IPS-NIHi7 (cell line): ENCODE measurements around the gene FADS6.
"Not testable (repeated sequence)": the region's sequence is repeated elsewhere in the genome, so short reads cannot be mapped to it uniquely, and the experiment has no call there.

Experiments used
- DNase-seq: peaks from one replicate; pipeline ENCODE4 v3.0.0; 2012; ENCODE audit warnings: mixed read lengths; ENCODE audit errors: extremely low spot score

The FADS6 gene

DNA sequence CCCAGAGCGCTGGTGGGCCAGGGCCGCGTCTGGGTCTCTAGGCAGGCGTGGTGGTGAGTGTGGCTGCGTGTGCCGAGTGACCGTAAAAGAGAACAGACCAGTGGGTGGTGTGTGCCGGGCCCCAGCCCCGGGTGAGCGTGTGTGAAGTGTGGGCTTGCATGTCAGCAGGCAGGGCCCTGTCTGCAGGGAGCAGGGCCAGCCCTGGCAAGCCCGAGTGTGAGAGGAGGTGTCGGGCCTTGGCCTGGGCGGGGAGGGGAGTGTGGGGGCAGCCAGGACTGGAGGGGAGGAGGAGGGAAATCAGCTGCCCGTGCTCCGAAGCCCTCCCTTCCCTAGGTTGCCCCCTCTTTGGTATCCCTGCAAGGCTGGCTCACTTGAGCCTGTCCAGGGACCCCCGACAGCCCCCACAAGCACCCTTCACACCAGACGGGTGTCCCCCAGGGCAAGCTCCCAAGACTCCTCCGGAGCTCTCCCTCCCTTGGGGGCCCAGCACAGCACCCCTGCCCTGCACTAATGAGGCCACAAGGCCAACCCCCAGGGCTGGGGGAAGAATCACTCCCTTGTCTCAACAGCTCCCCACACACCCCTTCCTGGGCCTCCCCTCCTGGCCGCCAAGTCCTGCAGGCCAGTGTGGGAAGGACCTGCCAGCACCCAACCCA is 27.7 kb upstream of the FADS6 start:
- DNase-seq, result no peak

DNA sequence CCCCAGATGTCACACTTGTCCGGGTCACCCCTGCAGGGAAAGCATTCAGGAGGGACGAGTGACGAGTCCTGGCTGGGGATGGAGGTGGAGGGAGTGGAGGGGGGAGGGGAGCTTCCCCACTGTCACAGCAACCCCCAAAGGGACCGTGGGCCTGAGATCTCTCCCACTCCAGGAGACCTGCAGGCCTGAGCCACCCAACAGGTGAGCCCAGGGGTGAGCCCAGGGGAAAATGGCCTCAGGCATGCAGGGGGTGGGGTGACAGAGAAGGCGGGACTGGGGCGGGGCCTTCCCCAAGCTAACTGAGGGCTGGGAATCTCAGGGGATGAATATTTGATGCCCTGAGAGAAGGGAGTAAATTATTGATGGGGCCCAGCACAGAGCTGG is 27.2 kb upstream of the FADS6 start:
- peak; percentile 58 for DNase-seq

DNA sequence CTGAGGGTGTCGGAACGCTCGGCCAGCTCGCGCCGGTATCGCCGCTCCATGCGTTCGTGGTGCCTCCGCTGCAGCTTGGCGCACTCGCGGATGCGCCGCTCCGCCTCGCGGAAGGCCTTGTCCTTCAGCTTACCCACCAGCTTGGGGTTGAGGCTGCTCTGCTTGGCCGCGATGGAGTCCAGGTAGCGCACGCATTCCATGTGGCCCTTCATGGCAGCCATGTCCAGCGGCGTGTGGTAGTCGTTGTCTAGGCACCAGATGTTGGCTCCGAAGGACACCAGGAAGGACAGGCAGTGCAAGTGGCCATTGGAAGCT is 26.8 kb upstream of the FADS6 start:
- DNase-seq, result no peak

DNA sequence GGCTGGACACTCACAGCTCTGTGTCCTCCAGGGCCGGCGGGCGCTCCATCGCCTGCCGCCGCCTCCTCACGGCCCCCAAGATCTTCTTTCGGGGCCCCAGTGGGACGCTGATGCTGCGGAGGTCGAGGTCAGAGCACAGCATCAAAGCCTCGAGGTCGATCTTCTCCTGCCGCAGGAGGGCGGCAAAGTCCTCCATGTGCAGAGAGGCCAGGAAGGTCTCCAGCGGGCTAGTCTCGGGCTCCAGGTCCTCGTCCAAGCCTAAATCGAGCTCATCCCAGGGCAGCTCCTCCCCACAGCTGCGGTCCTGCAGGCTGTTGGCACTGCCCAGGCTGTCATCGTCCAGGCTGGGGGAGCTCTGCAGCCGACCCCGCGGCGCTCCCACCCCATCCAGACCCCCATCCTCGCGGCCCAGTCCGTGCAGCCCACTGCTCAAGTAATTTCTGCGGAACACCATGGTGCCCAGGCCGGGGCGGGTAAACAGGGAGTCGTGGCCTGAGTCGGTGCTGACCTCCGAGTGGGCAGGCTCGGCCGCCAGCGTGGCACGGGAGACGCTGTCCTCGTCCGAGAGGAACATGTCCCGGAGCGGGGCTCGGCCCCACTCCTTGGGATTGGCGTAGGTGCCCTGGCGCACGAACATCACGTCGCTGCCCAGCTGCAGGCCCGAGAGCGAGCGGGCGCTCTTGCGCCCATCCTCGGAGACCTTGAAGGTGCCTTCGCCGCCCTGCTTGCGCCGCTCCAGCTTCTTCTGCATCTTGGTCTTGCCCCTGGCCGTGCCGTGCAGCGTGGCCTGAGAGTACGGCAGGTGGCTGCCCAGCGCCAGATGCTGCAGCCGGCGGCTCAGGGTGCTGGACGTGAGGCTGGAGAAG is 26.2 kb upstream of the FADS6 start:
- peak; percentile 76 for DNase-seq

DNA sequence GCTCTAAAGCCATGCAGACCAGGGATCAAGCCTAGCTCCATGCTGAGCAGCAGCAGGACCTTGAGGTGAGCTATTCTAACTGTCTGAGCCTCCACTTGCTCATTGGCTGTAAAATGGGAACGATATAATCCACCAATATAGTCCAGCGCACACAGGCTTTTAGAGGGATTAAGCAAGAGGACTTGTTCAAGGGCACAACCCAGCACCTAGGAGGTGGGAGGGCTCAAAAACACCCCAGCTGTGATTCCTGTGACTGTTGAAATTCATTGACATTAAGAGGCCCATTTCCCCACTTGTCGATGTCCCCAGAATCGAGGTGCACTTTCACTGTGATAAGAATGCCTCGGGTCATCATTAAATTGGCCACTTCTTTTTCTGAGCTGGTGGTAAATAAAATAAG is 25.5 kb upstream of the FADS6 start:
- no peak for DNase-seq

DNA sequence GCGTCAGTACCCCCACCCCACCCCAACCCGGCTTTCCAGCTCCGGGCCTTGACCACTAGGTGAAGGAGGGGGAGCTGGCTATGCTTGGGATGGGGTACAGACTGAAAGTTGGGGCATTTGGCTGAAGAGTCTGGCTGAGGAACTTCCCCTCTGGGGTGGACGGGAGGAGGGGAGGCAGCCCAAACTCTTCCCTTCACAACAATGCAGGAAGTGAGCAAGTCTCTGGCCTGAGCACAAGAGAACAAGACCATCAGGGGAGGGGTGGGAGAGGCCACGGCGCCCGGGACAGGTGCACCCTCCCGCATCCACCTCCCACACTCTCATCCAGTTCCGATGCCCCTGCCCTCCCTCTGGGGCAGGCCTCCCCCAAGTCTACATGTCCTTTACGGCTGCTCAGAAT is 24.0 kb upstream of the FADS6 start:
- DNase-seq, result no peak

DNA sequence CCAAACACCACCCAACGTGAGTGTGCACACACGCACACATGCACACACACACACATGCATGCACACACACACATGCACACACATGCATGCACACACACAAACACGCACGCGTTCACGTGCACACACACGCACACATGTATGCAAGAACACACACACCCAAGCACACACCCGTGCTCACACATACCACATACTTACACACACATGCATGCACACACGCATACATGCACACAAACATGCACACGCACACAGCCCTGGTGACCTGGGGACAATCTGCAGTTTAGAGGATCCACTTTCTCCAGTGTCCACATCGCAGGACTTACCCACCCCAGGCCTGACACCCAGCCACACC is 23.4 kb upstream of the FADS6 start:
- DNase-seq, result no peak

DNA sequence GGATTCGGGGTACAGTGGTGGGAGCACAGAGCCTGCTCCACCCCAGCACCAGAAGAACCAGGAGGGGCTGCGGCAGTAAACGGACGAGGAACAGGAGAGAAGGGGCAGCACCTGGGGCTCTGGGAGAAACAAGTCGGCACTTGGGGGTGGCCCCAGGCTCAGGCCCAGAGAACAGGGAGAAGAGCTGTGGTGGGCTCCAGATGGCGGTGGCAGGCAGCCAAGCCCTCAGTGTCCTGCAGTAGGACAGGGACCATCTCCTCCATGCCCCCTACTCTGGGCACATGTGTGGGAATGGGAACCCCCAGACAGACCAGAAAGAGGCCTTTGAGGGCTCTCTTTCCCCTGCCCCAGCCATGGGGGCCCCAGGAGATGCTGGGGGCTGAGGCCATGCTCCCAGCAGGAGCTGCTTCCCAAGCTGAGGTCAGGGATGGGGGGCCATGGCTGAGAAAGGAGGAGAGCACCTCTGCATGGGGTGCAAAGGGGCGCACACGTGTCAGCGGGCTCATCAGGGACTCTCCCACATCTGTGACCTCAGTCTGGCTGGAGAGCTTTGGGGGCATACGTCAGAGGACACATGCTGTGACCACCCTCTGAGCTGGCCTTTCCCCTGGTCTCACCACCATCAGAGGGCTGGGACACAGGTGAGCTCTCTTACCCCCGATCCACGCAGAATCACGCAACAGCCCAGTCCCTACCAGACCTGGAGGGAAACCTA is 22.9 kb upstream of the FADS6 start:
- no peak for DNase-seq

DNA sequence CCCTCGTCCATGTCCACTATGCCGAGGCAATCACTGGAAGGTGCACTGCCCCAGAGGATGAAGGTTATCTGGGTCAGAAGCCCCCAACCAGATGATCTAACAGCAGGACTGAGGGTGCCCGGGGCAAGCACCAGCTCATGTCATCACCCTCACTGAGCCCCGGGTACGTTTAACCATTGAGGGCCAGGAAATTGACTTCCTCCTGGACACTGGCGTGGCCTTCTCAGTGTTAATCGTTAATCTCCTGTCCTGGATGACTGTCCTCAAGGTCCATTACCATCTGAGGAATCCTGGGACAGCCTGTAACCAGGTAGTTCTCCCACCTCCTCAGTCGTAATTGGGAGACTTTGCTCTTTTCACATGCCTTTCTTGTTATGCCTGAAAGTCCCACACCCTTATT is 18.0 kb upstream of the FADS6 start:
- DNase-seq, result not testable (repeated sequence)

DNA sequence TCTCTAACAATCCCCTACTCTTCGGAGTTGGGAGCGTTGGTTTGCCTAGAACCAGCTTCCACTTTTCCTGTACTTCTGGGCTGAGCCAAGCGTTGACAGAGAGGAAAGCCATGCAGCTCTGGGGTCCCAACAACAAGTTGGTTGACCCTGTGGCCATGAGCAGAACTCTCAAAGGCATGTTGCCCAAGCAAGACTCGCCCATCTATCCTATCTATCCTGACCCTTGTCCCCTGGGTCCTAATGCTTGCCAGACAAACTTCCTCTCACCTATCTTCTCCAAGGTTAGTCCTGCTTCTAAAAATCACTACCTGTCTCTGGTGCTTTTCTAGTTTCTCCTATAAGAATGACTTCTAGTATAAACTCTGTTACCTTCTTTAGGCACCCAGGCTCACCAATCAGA is 15.7 kb upstream of the FADS6 start:
- not testable (repeated sequence) for DNase-seq

DNA sequence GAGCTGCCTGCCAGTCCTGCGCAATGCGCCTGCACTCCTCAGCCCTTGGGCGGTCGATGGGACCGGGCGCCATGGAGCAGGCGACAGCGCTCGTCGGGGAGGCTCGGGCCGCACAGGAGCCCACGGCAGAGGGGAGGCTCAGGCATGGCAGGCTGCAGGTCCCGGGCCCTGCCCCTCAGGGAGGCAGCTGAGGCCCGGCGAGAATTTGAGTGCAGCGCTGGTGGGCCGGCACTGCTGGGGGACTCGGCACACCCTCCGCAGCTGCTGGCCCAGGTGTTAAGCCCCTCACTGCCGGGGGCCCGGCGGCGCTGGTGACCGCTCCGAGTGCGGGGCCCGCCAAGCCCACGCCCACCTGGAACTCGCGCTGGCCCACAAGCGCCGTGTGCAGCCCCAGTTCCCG is 13.6 kb upstream of the FADS6 start:
- DNase-seq, result no peak

DNA sequence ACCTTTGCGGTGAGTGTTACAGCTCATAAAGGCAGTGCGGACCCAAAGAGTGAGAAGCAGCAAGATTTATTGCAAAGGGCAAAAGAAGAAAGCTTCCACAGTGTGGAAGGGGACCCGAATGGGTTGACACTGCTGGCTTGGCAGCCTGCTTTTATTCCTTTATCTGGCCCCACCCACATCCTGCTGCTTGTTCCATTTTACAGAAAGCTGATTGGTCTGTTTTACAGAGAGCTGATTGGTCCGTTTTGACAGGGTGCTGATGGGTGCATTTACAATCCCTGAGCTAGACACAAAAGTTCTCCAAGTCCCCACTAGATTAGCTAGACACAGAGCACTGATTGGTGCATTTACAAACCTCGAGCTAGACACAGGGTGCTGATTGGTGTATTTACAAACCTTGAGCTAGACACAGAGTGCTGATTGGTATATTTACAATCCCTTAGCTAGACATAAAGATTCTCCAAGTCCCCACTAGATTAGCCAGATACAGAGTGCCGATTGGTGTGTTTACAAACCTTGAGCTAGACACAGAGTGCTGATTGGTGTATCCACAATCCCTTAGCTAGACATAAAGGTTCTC is 12.9 kb upstream of the FADS6 start:
- DNase-seq, result not testable (repeated sequence)

DNA sequence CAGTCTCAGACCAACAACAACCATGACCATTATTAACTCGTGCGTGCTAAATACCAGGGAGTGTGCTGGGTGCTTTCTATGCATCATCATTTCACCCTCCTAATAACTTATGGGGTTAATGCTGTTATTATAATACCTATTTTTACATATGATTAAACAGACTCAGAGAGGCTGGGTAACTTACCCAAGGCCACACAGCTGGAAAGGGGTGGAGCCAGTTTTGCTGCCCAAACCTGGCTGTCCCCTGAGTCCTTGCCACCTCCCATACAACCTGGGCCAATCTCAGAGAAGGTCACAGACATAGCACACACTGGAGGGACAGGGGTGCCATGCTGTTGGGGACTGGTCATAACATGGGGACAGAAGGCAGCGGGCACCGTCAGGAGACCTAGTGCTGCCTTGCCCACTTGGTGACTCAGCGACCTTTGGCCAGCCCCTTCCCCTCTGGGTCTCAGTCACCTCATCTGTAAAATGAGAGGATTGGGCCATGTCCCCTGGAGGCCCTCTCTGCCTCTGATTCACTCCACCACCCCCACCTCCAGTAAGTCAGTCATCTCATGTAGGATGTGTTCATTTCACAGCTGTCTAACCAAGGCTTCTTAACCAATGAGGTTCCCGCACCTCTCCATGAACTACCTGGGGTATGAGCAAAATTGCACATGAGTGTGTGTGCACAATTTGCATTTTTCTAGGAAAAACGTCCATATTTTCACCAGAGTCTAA is 11.4 kb upstream of the FADS6 start:
- no peak for DNase-seq

DNA sequence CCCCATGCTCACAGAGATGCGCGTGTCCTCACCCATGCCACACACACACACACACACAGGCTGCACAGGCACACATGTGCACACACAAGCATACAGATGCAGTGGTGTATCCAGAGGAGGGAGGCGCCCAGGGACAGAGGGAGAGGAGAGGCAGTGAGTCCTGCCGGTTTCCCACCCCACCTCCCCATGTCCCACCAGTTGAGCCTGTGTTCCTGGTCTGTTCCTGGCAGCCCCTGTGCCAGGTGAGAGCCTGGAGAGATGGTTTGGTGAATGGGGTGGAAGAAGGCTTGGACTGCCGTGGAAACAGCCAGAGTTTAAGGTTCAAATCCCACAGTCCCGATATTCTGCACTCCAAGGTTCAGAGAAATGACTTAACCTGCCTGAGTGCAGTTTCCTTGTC is 10.2 kb upstream of the FADS6 start:
- no peak for DNase-seq

DNA sequence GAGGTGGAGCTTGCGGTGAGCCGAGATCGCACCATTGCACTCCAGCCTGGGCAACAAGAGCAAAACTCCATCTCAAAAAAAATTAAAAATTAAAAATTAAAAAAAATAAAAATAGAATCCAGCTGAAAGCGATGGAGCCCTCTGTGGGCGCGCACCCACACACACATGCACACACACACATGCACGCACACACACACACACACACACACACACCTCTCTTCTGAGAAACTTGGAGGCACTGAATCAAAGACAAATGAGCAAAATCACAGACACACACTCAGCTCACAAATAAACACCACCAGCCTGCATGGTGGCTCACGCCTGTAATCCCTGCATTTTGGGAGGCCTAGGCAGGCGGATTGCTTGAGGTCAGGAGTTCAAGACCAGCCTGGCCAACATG is 9.6 kb upstream of the FADS6 start:
- DNase-seq, result no peak

DNA sequence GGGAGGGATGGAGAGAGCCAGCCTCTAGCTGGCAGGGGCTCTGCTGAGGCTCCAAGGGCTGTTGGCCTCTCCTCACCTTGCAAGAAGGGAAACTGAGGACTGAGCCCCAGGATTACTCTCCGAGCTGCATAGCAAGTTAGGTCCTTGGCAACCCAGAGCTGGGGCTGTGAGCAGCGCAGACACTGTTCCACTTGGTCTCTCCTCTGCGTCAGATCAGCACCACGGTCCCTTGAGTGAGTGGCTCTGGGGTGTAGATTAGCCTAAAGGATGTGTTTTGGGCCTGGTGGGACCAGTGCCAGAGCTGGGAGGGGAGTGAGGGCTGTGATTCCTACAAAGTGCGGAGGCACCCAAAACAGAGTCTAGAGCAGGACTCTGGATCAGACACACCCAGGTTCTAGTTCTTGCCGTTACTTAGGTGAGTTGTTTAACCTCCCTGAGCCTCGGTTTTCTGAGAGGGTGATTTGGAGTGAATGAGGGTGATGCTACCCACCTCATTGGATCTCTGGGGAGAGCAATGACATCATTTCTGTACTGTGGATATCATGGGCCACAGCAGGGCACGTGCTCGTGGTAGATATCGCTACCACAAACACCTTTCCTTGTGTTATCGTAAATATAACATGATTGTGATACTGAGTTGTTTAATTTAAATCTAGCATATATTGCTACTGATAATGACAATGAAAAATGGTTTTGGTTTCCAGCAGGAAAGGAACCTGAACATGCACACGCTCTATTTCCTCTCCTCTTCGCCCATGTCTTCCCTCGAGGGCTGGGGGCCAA is 8.1 kb upstream of the FADS6 start:
- no peak for DNase-seq

DNA sequence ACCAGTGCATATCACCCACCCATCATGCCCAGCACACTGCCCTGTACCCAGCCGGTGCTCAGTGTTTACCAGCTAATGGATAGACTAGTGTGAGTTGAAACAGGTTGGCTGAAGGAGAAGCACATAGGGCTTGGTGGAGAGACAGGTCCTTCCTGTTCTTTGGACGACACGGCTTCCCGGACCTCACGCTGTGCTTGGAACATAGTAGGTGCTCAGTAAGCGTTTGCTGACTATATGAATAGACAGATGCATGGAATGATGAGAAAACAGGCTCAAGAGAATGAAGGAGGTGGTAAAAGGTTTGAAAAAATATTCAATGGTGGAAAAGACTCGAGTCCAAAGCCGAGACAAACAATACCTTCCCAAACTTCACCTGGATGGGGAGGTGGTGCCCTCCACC is 6.8 kb upstream of the FADS6 start:
- no peak for DNase-seq

DNA sequence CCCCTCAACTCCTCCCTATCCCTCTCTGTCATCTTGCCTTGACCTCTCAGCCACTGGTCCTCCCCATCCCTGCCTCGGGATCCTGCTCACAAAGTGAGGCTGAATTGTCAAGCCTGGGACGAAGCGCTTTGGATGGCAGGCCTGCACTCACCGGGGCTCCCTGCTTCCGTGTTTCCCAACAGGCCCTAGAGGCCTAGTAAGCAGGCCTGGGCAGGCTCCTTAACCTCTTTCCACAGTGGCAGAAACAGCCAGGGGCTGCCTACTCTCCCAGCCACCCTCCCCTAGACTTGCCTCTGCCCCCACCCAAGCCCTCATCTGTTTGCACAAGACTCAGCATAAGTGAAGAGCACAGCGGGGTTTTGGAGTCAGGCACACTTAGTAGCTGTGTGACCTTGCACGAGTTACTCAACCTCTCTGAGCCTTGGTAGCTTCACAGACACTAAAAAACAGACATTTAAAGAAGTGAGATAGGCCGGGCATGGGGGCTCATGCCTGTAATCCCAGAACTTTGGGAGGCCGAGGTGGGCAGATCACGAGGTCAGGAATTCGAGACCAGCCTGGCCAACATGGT is 5.0 kb upstream of the FADS6 start:
- no peak for DNase-seq

DNA sequence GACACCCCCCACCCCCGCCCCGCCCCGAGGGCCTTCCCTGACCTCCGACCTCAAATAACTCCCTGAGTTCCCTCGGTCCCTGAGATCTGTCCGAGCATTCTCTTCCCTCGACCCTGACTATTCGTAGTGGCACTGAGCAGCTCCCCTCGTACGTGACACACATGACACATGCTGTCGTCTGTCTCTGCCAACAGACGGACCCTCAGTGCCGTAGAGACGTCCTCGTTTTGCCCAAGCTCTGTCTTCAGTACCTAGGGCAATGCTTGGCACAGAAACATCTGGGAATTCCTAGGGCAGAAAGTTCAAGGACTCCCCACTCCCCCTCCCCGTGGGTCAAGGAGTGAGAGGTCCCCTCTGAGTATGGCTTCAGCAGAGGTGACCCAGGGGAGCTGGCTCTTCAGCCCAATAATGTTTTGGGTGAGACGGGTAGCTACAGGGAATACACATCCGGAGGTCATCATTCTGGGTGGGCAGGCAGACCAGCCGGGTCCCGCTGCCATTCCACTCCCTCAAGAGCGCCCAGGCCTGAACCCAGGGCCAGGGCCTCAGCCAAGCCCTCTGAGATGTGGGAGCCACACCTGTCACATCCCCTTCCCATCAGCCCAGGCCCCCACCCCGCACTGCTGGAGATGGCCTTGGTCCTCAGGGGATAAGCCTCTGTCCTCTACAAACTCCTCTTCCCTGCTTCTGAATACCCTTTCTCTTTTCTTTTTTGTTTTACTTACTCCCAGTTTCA is 671 bp upstream of the FADS6 start:
- no peak for DNase-seq
